CD14-positive monocyte (primary cell): Measurements from ENCODE around the gene UTP25. TPM values are rescaled to one million over a fixed set of nuclear protein-coding genes. Genes with fewer than 3 reads are reported as not detected.

Experiments used
- DNase-seq, 3 donors: peaks; one replicate each; pipeline ENCODE4 v3.0.0-alpha.2; 2011 to 2022
- H2AFZ ChIP-seq: 2 replicates; pipeline ENCODE4 v1.6.0; 2012; ENCODE audit warnings: mild to moderate bottlenecking, low read depth, low read length, inconsistent platforms; ENCODE audit not compliant: insufficient read depth, poor library complexity, severe bottlenecking
- H3K27ac ChIP-seq, 2 donors: 1 replicate in 1 of 2; 2 replicates in 1 of 2; pipeline ENCODE4 v1.5.1; 2012 to 2013; ENCODE audit warnings: low read length in 2 of 2, control low read depth in 1 of 2, inconsistent platforms in 1 of 2, low read depth in 1 of 2, mild to moderate bottlenecking in 1 of 2
- H3K27me3 ChIP-seq, 2 donors: one replicate each; pipeline versions ENCODE4 v1.6.0 to v1.6.1; 2011 to 2013; ENCODE audit warnings: low read length in 2 of 2; ENCODE audit not compliant: control insufficient read depth in 2 of 2, insufficient read depth in 2 of 2
- H3K36me3 ChIP-seq, 2 donors: replicated peaks in 1 of 2; 1 replicate in 1 of 2; 2 replicates in 1 of 2; pipeline versions ENCODE4 v1.5.1 to v1.6.1; 2012 to 2013; ENCODE audit warnings: low read length in 2 of 2, control low read depth in 1 of 2, inconsistent platforms in 1 of 2, mild to moderate bottlenecking in 1 of 2; ENCODE audit not compliant: insufficient read depth in 2 of 2, control insufficient read depth in 1 of 2
- H3K4me1 ChIP-seq, 2 donors: 1 replicate in 1 of 2; 2 replicates in 1 of 2; pipeline versions ENCODE4 v1.5.1 to v1.6.1; 2012 to 2013; ENCODE audit warnings: low read length in 2 of 2, control low read depth in 1 of 2, inconsistent platforms in 1 of 2, mild to moderate bottlenecking in 1 of 2, moderate library complexity in 1 of 2; ENCODE audit not compliant: insufficient read depth in 2 of 2, control insufficient read depth in 1 of 2
- H3K4me2 ChIP-seq: replicated peaks from 2 replicates; pipeline ENCODE3; 2012; ENCODE audit warnings: low read length, moderate library complexity, mild to moderate bottlenecking; ENCODE audit not compliant: poor library complexity, severe bottlenecking; ENCODE audit errors: extremely low read depth
- H3K4me3 ChIP-seq, 3 experiments: fragments of 200-600 bp in 1 of 3; sonication (generic) in 1 of 3; replicated peaks in 1 of 3; 1 replicate in 2 of 3; 2 replicates in 1 of 3; pipeline ENCODE4 v1.5.1; 2011 to 2013; ENCODE audit warnings: low read length in 3 of 3, mild to moderate bottlenecking in 3 of 3, control low read depth in 2 of 3, low read depth in 2 of 3, inconsistent platforms in 1 of 3, moderate library complexity in 1 of 3
- H3K79me2 ChIP-seq: 2 replicates; pipeline ENCODE4 v1.6.0; 2012; ENCODE audit warnings: mild to moderate bottlenecking, control low read depth, inconsistent platforms, low read length, moderate library complexity; ENCODE audit not compliant: insufficient read depth
- H3K9ac ChIP-seq: 2 replicates; pipeline ENCODE4 v1.6.0; 2017; ENCODE audit warnings: low read length, mild to moderate bottlenecking; ENCODE audit not compliant: insufficient read depth, poor library complexity, severe bottlenecking
- H3K9me3 ChIP-seq, 2 donors: replicated peaks in 1 of 2; 1 replicate in 1 of 2; 2 replicates in 1 of 2; pipeline versions ENCODE4 v1.5.1 to v1.6.1; 2012 to 2013; ENCODE audit warnings: low read length in 2 of 2, control low read depth in 1 of 2; ENCODE audit not compliant: control insufficient read depth in 1 of 2, insufficient read depth in 1 of 2
- H4K20me1 ChIP-seq: 2 replicates; pipeline ENCODE4 v1.6.0; 2012; ENCODE audit warnings: mild to moderate bottlenecking, low read length, control low read depth, moderate library complexity; ENCODE audit not compliant: insufficient read depth
- H3K27ac Mint-ChIP-seq, 7 donors: one replicate each; pipeline ENCODE4 v1.8.0; 2020; ENCODE audit warnings: mild to moderate bottlenecking in 7 of 7, mixed read lengths in 7 of 7, moderate library complexity in 6 of 7, inconsistent platforms in 2 of 7
- H3K27me3 Mint-ChIP-seq, 3 donors: one replicate each; pipeline ENCODE4 v1.8.0; 2021 to 2022; ENCODE audit warnings: low read depth in 3 of 3, mild to moderate bottlenecking in 3 of 3, mixed read lengths in 3 of 3, moderate library complexity in 3 of 3, inconsistent platforms in 1 of 3
- H3K36me3 Mint-ChIP-seq, 2 donors: one replicate each; pipeline ENCODE4 v1.8.0; 2020; ENCODE audit warnings: mixed read lengths in 2 of 2, inconsistent platforms in 1 of 2, mild to moderate bottlenecking in 1 of 2
- H3K4me1 Mint-ChIP-seq: one replicate; pipeline ENCODE4 v1.8.0; 2020; ENCODE audit warnings: mild to moderate bottlenecking, mixed read lengths
- H3K4me3 Mint-ChIP-seq, 2 donors: one replicate each; pipeline ENCODE4 v1.8.0; 2020; ENCODE audit warnings: mild to moderate bottlenecking in 2 of 2, mixed read lengths in 2 of 2, moderate library complexity in 1 of 2
- H3K9me3 Mint-ChIP-seq, 7 donors: one replicate each; pipeline ENCODE4 v1.8.0; 2020 to 2022; ENCODE audit warnings: mixed read lengths in 7 of 7, mild to moderate bottlenecking in 6 of 7, moderate library complexity in 6 of 7, inconsistent platforms in 2 of 7
- WGBS: methylation state at CpG from one replicate; pipeline ENCODE4 v1.1.5; 2013; ENCODE audit warnings: missing lambda C conversion rate; ENCODE audit not compliant: insufficient coverage; 5-methylcytosine and 5-hydroxymethylcytosine counted together
- intact Hi-C, 2 donors: fragments of 100-400 bp; cut with micrococcal nuclease; formaldehyde crosslinking; loops; one replicate each; pipeline versions ENCODE4 v1.15.0 to v1.15.1; 2023
- polyA plus RNA-seq, 3 donors: library from polyadenylated mRNA; depleted of rRNA in 1 of 3; unstranded in 2 of 3; stranded (reverse) in 1 of 3; fragments of 300-500 nt in 2 of 3; fragments of >200 nt in 1 of 3; fragmentation: Illumina TruSeq in 2 of 3; gene quantifications; 1 replicate in 2 of 3; 2 replicates in 1 of 3; pipeline ENCODE4 v1.2.3, GENCODE V29; 2012 to 2021
- TF ChIP-seq, protein P1 (sequence below): fragments of 200-600 bp; IDR thresholded peaks from one replicate; pipeline ENCODE4 v1.8.0; 2022; ENCODE audit warnings: antibody characterized with exemption, mild to moderate bottlenecking

The UTP25 gene
- polyA plus RNA-seq, 3 donors: 0.98 to 1.4 (median 1.1) TPM

DNA sequence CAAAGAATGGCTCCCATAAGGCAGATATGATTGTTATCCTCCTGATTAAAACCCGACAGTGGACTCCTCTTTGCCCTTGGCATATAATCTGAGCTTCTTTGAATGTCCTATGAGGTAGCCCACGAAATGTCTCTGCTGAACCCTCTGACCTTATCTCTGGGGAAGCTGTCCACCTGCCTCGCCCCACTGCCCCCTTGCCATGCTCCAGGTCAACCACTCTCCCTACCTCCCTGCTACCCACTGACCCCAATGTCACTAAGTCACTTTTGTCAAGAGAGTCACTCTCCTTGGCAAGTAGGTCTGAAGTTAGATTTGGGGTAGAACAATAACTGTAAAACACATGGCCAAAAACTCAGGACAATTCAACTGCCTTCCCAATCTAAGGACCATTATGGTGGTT, 54.5 kb downstream of the UTP25 start:
- intact Hi-C loops: no loop called here
- Histone ChIP-seq H3K4me2 (no peak overlapping the region), H3K9ac (no peak overlapping the region), H3K79me2 (no peaks in the 10 kb centered on the region), H3K27ac (no peak overlapping the region), H3K36me3 (no peaks in the 10 kb centered on the region), H3K4me3 (no peak overlapping the region), H3K9me3 (no peaks in the 10 kb centered on the region), H2AFZ (no peak overlapping the region), H3K4me1 (no peaks in the 10 kb centered on the region), H4K20me1 (no peaks in the 10 kb centered on the region), H3K27me3 (no peaks in the 10 kb centered on the region)
- WGBS: 74% methylated on average over 2 of the region's 3 CpGs
- peaks cover 1 to 9% (median 7%) of the 10 kb centered on the region in 3 donors for H3K27me3 Mint-ChIP-seq
- TF ChIP-seq, protein P1, sequence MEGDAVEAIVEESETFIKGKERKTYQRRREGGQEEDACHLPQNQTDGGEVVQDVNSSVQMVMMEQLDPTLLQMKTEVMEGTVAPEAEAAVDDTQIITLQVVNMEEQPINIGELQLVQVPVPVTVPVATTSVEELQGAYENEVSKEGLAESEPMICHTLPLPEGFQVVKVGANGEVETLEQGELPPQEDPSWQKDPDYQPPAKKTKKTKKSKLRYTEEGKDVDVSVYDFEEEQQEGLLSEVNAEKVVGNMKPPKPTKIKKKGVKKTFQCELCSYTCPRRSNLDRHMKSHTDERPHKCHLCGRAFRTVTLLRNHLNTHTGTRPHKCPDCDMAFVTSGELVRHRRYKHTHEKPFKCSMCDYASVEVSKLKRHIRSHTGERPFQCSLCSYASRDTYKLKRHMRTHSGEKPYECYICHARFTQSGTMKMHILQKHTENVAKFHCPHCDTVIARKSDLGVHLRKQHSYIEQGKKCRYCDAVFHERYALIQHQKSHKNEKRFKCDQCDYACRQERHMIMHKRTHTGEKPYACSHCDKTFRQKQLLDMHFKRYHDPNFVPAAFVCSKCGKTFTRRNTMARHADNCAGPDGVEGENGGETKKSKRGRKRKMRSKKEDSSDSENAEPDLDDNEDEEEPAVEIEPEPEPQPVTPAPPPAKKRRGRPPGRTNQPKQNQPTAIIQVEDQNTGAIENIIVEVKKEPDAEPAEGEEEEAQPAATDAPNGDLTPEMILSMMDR: no peak
- H3K4me3 Mint-ChIP-seq: no peak overlapping the region
- no peaks in the 10 kb centered on the region for H3K36me3 Mint-ChIP-seq
- H3K9me3 Mint-ChIP-seq: peaks cover 0 to 3% (median 0%) of the 10 kb centered on the region in 7 donors
- H3K4me1 Mint-ChIP-seq: no peaks in the 10 kb centered on the region
- H3K27ac Mint-ChIP-seq: peak overlapping the region in 1 of 7 donors; percentile 15
- DNase-seq: no peak

- intact Hi-C loops: no loop called here
- H3K4me1 Mint-ChIP-seq: no peaks in the 10 kb centered on the region
- TF ChIP-seq, protein P1: no peak
- Histone ChIP-seq H3K4me1 (no peaks in the 10 kb centered on the region), H3K9ac (no peak overlapping the region), H3K27ac (no peak overlapping the region), H4K20me1 (no peaks in the 10 kb centered on the region), H3K9me3 (no peaks in the 10 kb centered on the region), H3K27me3 (no peaks in the 10 kb centered on the region), H3K4me2 (no peak overlapping the region), H3K4me3 (no peak overlapping the region), H2AFZ (no peak overlapping the region), H3K79me2 (no peaks in the 10 kb centered on the region), H3K36me3 (no peaks in the 10 kb centered on the region)
- H3K9me3 Mint-ChIP-seq: peaks cover 0 to 3% (median 0%) of the 10 kb centered on the region in 7 donors
- peaks cover 1 to 9% (median 6%) of the 10 kb centered on the region in 3 donors for H3K27me3 Mint-ChIP-seq
- DNase-seq: no peak
- H3K36me3 Mint-ChIP-seq: no peaks in the 10 kb centered on the region
- no CpG with 5 or more reads among the region's 2 CpGs for WGBS
- H3K4me3 Mint-ChIP-seq: no peak overlapping the region
- no peak overlapping the region for H3K27ac Mint-ChIP-seq
These were observed 55.2 kb downstream of the UTP25 start for GRCh38 chr1:209882942-209883340.
